Fibroblast of the conjunctiva (primary cell): Measurements from ENCODE around the gene GPR156.

Experiments
- DNase-seq: peaks from one replicate; pipeline ENCODE4 v3.0.0-alpha.2; 2010; ENCODE audit warnings: low read depth

Gene GPR156

GRCh38 chr3:120193554-120193953 is 91.5 kb downstream of the GPR156 start:
- DNase-seq, result no peak

- DNase-seq, result no peak
Measured at GRCh38 chr3:120192579-120192978, 92.4 kb downstream of the GPR156 start.

- DNase-seq, result no peak
Measured at GRCh38 chr3:120192159-120192558, 92.9 kb downstream of the GPR156 start.

- DNase-seq, result peak; percentile 43
Measured at GRCh38 chr3:120182613-120183511, 102.2 kb downstream of the GPR156 start.

- DNase-seq, result no peak
Measured at GRCh38 chr3:120181632-120182031, 103.4 kb downstream of the GPR156 start.

- DNase-seq, result no peak
Measured at GRCh38 chr3:120180731-120181412, 104.2 kb downstream of the GPR156 start.

- no peak for DNase-seq
Measured at GRCh38 chr3:120177707-120178306, 107.2 kb downstream of the GPR156 start.

- DNase-seq, result peak; percentile 72
Measured at GRCh38 chr3:120177151-120177550, 107.9 kb downstream of the GPR156 start.

- no peak for DNase-seq
Measured at GRCh38 chr3:120174811-120175539, 110.0 kb downstream of the GPR156 start.

GRCh38 chr3:120173056-120173675 is 111.9 kb downstream of the GPR156 start:
- no peak for DNase-seq

- DNase-seq, result no peak
Measured at GRCh38 chr3:120172070-120172469, 113.0 kb downstream of the GPR156 start.

GRCh38 chr3:120171134-120171873 is 113.7 kb downstream of the GPR156 start:
- DNase-seq, result no peak

GRCh38 chr3:120170223-120170622 is 114.8 kb downstream of the GPR156 start:
- no peak for DNase-seq

GRCh38 chr3:120169407-120169806 is 115.6 kb downstream of the GPR156 start:
- DNase-seq, result no peak

- DNase-seq, result no peak
Measured at GRCh38 chr3:120168611-120169010, 116.4 kb downstream of the GPR156 start.

GRCh38 chr3:120168038-120168437 is 117.0 kb downstream of the GPR156 start:
- no peak for DNase-seq

- no peak for DNase-seq
Measured at GRCh38 chr3:120167488-120167887, 117.5 kb downstream of the GPR156 start.

- DNase-seq, result no peak
Measured at GRCh38 chr3:120163816-120164215, 121.2 kb downstream of the GPR156 start.

- no peak for DNase-seq
Measured at GRCh38 chr3:120163026-120163425, 122.0 kb downstream of the GPR156 start.

- DNase-seq, result no peak
Measured at GRCh38 chr3:120162400-120162799, 122.6 kb downstream of the GPR156 start.

- DNase-seq, result no peak
Measured at GRCh38 chr3:120161902-120162301, 123.1 kb downstream of the GPR156 start.
